Heart left ventricle (tissue), 16 donors: Measurements from ENCODE around the gene CNTN4. TPM values are rescaled to one million over a fixed set of nuclear protein-coding genes. Genes with fewer than 3 reads are reported as not detected.

ENCODE experiments used
- ATAC-seq, 4 donors: fragments of 200-7000 bp; cut with Tn5 transposase; one replicate each; pipeline ENCODE4 v1.9.1; 2020 to 2022; ENCODE audit warnings: moderate library complexity in 4 of 4, mild to moderate bottlenecking in 3 of 4, moderate number of reproducible peaks in 1 of 4
- DNase-seq, 5 donors: peaks; one replicate each; pipeline ENCODE4 v3.0.0-alpha.2; 2020
- H3K27ac ChIP-seq, 12 donors: fragments of 200-600 bp; sonication (generic) in 4 of 12; one replicate each; pipeline versions ENCODE4 v1.5.0 to v1.8.0; 2016 to 2022; ENCODE audit warnings: mild to moderate bottlenecking in 2 of 12
- H3K27me3 ChIP-seq, 9 donors: fragments of 200-600 bp; sonication (generic) in 2 of 9; one replicate each; pipeline versions ENCODE4 v1.5.1 to v1.8.0; 2016 to 2022; ENCODE audit warnings: mild to moderate bottlenecking in 3 of 9
- H3K36me3 ChIP-seq, 9 donors: fragments of 200-600 bp; sonication (generic) in 2 of 9; one replicate each; pipeline versions ENCODE4 v1.5.0 to v1.8.0; 2018 to 2022; ENCODE audit warnings: mild to moderate bottlenecking in 2 of 9
- H3K4me1 ChIP-seq, 12 donors: fragments of 200-600 bp; sonication (generic) in 4 of 12; one replicate each; pipeline versions ENCODE4 v1.5.0 to v1.8.0; 2016 to 2022; ENCODE audit warnings: mild to moderate bottlenecking in 3 of 12
- H3K4me3 ChIP-seq, 12 donors: fragments of 200-600 bp; sonication (generic) in 4 of 12; one replicate each; pipeline versions ENCODE4 v1.5.0 to v1.8.0; 2017 to 2022; ENCODE audit warnings: mild to moderate bottlenecking in 9 of 12, moderate library complexity in 4 of 12
- H3K9me3 ChIP-seq, 12 donors: fragments of 200-600 bp; sonication (generic) in 4 of 12; one replicate each; pipeline versions ENCODE4 v1.5.0 to v1.8.0; 2016 to 2022; ENCODE audit warnings: mild to moderate bottlenecking in 1 of 12
- CTCF ChIP-seq, 12 donors: fragments of 200-600 bp; sonication (generic) in 4 of 12; IDR thresholded peaks; one replicate each; pipeline versions ENCODE4 v1.5.0 to v1.8.0; 2018 to 2022; ENCODE audit warnings: antibody characterized with exemption in 12 of 12, mild to moderate bottlenecking in 5 of 12
- POLR2A ChIP-seq, 2 donors: fragments of 450-650 bp; IDR thresholded peaks; one replicate each; pipeline ENCODE4 v1.6.1; 2017; ENCODE audit warnings: antibody characterized with exemption in 2 of 2, mild to moderate bottlenecking in 2 of 2, moderate library complexity in 2 of 2
- WGBS, 4 donors: extraction: QIAGEN DNeasy Blood & Tissue Kit in 2 of 4; methylation state at CpG; one replicate each; pipeline versions ENCODE4 v1.1.5 to v1.1.7; 2013 to 2018; 5-methylcytosine and 5-hydroxymethylcytosine counted together
- intact Hi-C, 10 donors: fragments of 100-400 bp; cut with DNase I; formaldehyde crosslinking; loops; one replicate each; pipeline versions ENCODE4 v1.11.1 to v1.14.2; 2022
- polyA plus RNA-seq, 2 donors: library from polyadenylated mRNA; stranded (reverse); fragments of 200-250 nt; gene quantifications; one replicate each; pipeline ENCODE4 v1.2.3, GENCODE V29; 2013
- total RNA-seq, 9 donors: library from RNA; depleted of rRNA in 2 of 9; stranded (reverse); fragments of >200 nt in 2 of 9; fragmentation: NEBNext Ultra II Directional in 3 of 9; extraction: Animal tissue kit (Norgen Biotek cat#: 25700) in 3 of 9; gene quantifications; one replicate each; pipeline versions ENCODE4 v1.1.0 to v1.2.4, GENCODE V29; 2016 to 2023
- donor health status: ischemic (EF 13 %, LVEDD 7.1; RV severe dilation, severe dysfunction).
- donor health status: healthy with polysubstance abuse.
- donor health status: DM: no; HTN: yes; CAD: no.
- donor health status: DM: no; HTN: no; CAD: no.
- donor health status: ischemic (EF 25% LVEDD 6.9; RV normal size, moderate dysfunction).
- donor health status: ischemic (EF 25% LVEDD 5.7; RV mildly dilated, moderate dysfunction).
- donor health status: healthy.
- donor health status: DM: yes; HTN: yes; CAD: no.
- donor health status: ischemic (EF 35%, LVEDD 5.7; RV mildly dilated, moderate dysfunction).
- donor health status: nonischemic (EF 11% LVEDD 7.7; RV severe dilation, severe dysfunction).
- donor health status: DM: yes; HTN: yes; CAD: no.
- donor health status: PGD.
- donor health status: ischemic (EF 29% LVEDD 5.4; RV normal size, mild dysfunction).
- donor health status: nonischemic (EF 23%, LVEDD 6.1; RV moderate dilation, normal function).

Gene CNTN4
- total and polyA plus RNA-seq, 11 donors, result 0.30 to 6.7 (median 1.2) TPM

- Histone ChIP-seq H3K9me3 (no peaks in the 10 kb centered on the region), H3K27ac (no peak overlapping the region), H3K4me1 (no peaks in the 10 kb centered on the region), H3K27me3 (no peaks in the 10 kb centered on the region), H3K4me3 (no peak overlapping the region), H3K36me3 (no peaks in the 10 kb centered on the region)
- TF ChIP-seq POLR2A (IDR thresholded peaks at IDR 0.05), result no peak
- no peak for DNase-seq
- WGBS, 4 donors, result 62 to 79% (median 73%) methylated on average over 1 of the region's 1 CpG
- intact Hi-C loops, result no loop called here
- no peak for ATAC-seq
Measured at GRCh38 chr3:2792432-2792831, 693.8 kb downstream of the CNTN4 start.

- WGBS, 4 donors, result 74 to 77% (median 75%) methylated on average over 1 of the region's 1 CpG
- H3K27me3 ChIP-seq, result no peaks in the 10 kb centered on the region
- no peak for DNase-seq
- H3K4me1 ChIP-seq, result no peaks in the 10 kb centered on the region
- intact Hi-C loops, result no loop called here
- TF ChIP-seq CTCF (IDR thresholded peaks at IDR 0.05), result no peak
- no peak overlapping the region for H3K27ac ChIP-seq
- no peak for ATAC-seq
- H3K4me3 ChIP-seq, result no peak overlapping the region
- H3K9me3 ChIP-seq, result no peaks in the 10 kb centered on the region
- H3K36me3 ChIP-seq, result no peaks in the 10 kb centered on the region
Measured at GRCh38 chr3:2793987-2794386, 695.3 kb downstream of the CNTN4 start.

DNA sequence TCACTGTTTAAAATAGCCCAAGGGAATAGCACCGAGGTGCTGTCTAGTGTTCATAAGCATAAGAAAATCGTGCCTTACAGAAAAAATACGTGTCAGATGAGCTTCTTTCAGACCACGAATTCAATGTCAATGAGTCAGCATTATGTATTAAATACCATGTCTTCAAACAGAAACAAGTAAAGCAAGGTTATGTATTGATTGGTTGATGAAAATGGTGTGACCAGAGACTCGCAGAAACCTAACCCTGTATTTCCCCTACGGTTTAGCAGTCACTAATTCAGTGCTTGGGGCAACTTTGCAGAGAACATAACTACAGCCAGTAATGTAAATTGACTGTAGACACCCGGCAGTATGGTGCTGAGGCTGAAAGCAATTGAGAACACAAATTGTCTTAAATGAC lies 703.8 kb downstream of the CNTN4 start:
- H3K36me3 ChIP-seq, result no peaks in the 10 kb centered on the region
- no peak for DNase-seq
- H3K4me3 ChIP-seq, result no peak overlapping the region
- no peak overlapping the region for H3K27ac ChIP-seq
- no peak for ATAC-seq
- no peaks in the 10 kb centered on the region for H3K4me1 ChIP-seq
- no peaks in the 10 kb centered on the region for H3K9me3 ChIP-seq
- intact Hi-C loops, result no loop called here
- TF ChIP-seq CTCF (IDR thresholded peaks at IDR 0.05) (no peak), POLR2A (IDR thresholded peaks at IDR 0.05) (no peak)
- H3K27me3 ChIP-seq, result no peaks in the 10 kb centered on the region
- 63 to 70% (median 67%) methylated on average over 7 of the region's 7 CpGs for WGBS, 4 donors

DNA sequence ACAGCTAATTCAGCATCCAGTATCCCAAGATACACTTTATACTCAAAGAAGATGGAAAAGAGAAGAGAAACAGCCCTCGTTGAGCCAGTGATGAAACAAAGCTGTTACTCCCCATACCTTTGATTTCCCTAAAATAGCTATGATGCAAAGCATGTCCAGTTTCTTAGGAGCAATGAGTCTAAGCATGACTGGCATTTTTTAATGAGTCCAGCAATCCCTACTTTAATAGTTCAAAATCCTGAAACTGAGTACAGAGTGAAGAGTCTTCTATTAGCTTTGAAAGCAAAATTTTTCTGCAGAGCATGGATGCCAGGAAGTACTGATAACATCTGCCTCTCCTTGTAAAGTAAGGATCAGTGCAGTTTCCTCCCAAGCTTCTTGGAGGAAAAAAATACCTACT lies 708.8 kb downstream of the CNTN4 start:
- WGBS, 4 donors, result 42 to 52% (median 47%) methylated on average over 1 of the region's 1 CpG
- Histone ChIP-seq H3K4me1 (no peaks in the 10 kb centered on the region), H3K4me3 (no peak overlapping the region), H3K27ac (no peak overlapping the region), H3K36me3 (no peaks in the 10 kb centered on the region), H3K27me3 (no peaks in the 10 kb centered on the region), H3K9me3 (no peaks in the 10 kb centered on the region)
- DNase-seq (no peak), ATAC-seq (no peak)
- TF ChIP-seq POLR2A (IDR thresholded peaks at IDR 0.05), result no peak
- no peak for TF ChIP-seq CTCF (IDR thresholded peaks at IDR 0.05)
- intact Hi-C loops, result no loop called here

- ATAC-seq, result no peak
Measured at GRCh38 chr3:2810723-2811122, 712.1 kb downstream of the CNTN4 start.

More at GRCh38 chr3:2810723-2811122, 712.1 kb downstream of the CNTN4 start:
- Histone ChIP-seq H3K9me3 (no peaks in the 10 kb centered on the region), H3K4me3 (no peak overlapping the region), H3K27me3 (no peaks in the 10 kb centered on the region), H3K4me1 (no peaks in the 10 kb centered on the region), H3K36me3 (no peaks in the 10 kb centered on the region), H3K27ac (no peak overlapping the region)
- DNase-seq, result no peak
- no peak for TF ChIP-seq POLR2A (IDR thresholded peaks at IDR 0.05)
- no peak for TF ChIP-seq CTCF (IDR thresholded peaks at IDR 0.05)
- 71 to 77% (median 74%) methylated on average over 1 of the region's 1 CpG for WGBS, 4 donors
- intact Hi-C loops, result no loop called here
